Body of pancreas (tissue), 4 donors: Measurements from ENCODE around the gene TRAPPC2.

Experiments
- POLR2A ChIP-seq, 3 donors: fragments of 450-650 bp; IDR thresholded peaks; one replicate each; pipeline ENCODE4 v1.6.1; 2016; ENCODE audit warnings: antibody characterized with exemption in 3 of 3, mild to moderate bottlenecking in 2 of 3
- TF ChIP-seq, protein P1 (sequence below), 7 experiments: fragments of 450-650 bp in 4 of 7; fragments of 200-600 bp in 3 of 7; sonication (generic) in 3 of 7; IDR thresholded peaks; one replicate each; pipeline ENCODE4 v1.5.1; 2016 to 2019; ENCODE audit warnings: antibody characterized with exemption in 7 of 7

DNA sequence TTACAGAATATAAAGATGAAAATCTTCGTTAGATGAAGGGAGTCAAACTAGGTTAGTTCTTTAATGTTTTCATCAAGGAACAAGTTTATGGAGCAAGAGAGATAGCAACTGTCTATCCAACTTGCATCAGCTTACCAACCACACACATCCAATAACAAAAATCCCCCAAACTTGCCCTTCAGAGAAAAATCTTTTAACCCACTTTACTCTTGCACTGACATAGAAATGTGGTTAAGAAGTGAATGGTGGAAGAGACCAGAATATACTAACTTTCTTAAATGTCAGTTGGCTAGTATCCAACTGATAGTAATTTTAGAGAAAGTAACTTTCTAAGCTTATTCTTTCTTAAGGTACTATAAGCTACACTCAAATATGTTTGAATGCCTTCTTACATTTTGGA is 47.2 kb downstream of the TRAPPC2 start:
- no peak for TF ChIP-seq POLR2A (IDR thresholded peaks at IDR 0.05)
- TF ChIP-seq, protein P1, sequence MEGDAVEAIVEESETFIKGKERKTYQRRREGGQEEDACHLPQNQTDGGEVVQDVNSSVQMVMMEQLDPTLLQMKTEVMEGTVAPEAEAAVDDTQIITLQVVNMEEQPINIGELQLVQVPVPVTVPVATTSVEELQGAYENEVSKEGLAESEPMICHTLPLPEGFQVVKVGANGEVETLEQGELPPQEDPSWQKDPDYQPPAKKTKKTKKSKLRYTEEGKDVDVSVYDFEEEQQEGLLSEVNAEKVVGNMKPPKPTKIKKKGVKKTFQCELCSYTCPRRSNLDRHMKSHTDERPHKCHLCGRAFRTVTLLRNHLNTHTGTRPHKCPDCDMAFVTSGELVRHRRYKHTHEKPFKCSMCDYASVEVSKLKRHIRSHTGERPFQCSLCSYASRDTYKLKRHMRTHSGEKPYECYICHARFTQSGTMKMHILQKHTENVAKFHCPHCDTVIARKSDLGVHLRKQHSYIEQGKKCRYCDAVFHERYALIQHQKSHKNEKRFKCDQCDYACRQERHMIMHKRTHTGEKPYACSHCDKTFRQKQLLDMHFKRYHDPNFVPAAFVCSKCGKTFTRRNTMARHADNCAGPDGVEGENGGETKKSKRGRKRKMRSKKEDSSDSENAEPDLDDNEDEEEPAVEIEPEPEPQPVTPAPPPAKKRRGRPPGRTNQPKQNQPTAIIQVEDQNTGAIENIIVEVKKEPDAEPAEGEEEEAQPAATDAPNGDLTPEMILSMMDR (IDR thresholded peaks at IDR 0.05), result no peak
